ENCODE measurements around the gene TTLL3. TPM values are rescaled to one million over a fixed set of nuclear protein-coding genes. Genes with fewer than 3 reads are reported as not detected.

Gene TTLL3
- total RNA-seq, 1 donor from 2014 or later, result 39.2 TPM

- no peak for DNase-seq
Measured at GRCh38 chr3:9806688-9807589, 3.1 kb upstream of the TTLL3 start.

- no peak for DNase-seq
Measured at GRCh38 chr3:9807981-9808344, 2.1 kb upstream of the TTLL3 start.

GRCh38 chr3:9808345-9809037 is 1.6 kb upstream of the TTLL3 start:
- peak; percentile 56 for DNase-seq

GRCh38 chr3:9809239-9809614 is 835 bp upstream of the TTLL3 start:
- DNase-seq, result no peak

- DNase-seq, result peak; percentile 45
Measured at GRCh38 chr3:9810433-9810770, 340 bp downstream of the TTLL3 start.

- no peak for DNase-seq
Measured at GRCh38 chr3:9810846-9811245, 784 bp downstream of the TTLL3 start.

GRCh38 chr3:9812870-9813483 is 2.9 kb downstream of the TTLL3 start:
- DNase-seq, result no peak

GRCh38 chr3:9815986-9816385 is 5.9 kb downstream of the TTLL3 start:
- no peak for DNase-seq

GRCh38 chr3:9817436-9817835 is 7.4 kb downstream of the TTLL3 start:
- DNase-seq, result no peak

- no peak for DNase-seq
Measured at GRCh38 chr3:9818666-9819335, 8.7 kb downstream of the TTLL3 start.

- DNase-seq, result no peak
Measured at GRCh38 chr3:9820543-9820942, 10.5 kb downstream of the TTLL3 start.

GRCh38 chr3:9820946-9821345 is 10.9 kb downstream of the TTLL3 start:
- no peak for DNase-seq

- DNase-seq, result no peak
Measured at GRCh38 chr3:9825451-9826040, 15.5 kb downstream of the TTLL3 start.

- peak; percentile 37 for DNase-seq
Measured at GRCh38 chr3:9826815-9827573, 16.9 kb downstream of the TTLL3 start.

GRCh38 chr3:9828801-9829755 is 19.0 kb downstream of the TTLL3 start:
- DNase-seq, result no peak

- DNase-seq, result no peak
Measured at GRCh38 chr3:9831253-9831652, 21.2 kb downstream of the TTLL3 start.

GRCh38 chr3:9833078-9833477 is 23.0 kb downstream of the TTLL3 start:
- DNase-seq, result no peak

- no peak for DNase-seq
Measured at GRCh38 chr3:9834520-9835380, 24.7 kb downstream of the TTLL3 start.
